ENCODE data around the gene GPR62. TPM values are rescaled to one million over a fixed set of nuclear protein-coding genes. Genes with fewer than 3 reads are reported as not detected.

Gene GPR62
- total and polyA plus RNA-seq, 9 of the 15 experiments (the other 6 are each of a cell fraction or from before 2014, with no cell fraction given) = not detected

- TF ChIP-seq, protein P1, sequence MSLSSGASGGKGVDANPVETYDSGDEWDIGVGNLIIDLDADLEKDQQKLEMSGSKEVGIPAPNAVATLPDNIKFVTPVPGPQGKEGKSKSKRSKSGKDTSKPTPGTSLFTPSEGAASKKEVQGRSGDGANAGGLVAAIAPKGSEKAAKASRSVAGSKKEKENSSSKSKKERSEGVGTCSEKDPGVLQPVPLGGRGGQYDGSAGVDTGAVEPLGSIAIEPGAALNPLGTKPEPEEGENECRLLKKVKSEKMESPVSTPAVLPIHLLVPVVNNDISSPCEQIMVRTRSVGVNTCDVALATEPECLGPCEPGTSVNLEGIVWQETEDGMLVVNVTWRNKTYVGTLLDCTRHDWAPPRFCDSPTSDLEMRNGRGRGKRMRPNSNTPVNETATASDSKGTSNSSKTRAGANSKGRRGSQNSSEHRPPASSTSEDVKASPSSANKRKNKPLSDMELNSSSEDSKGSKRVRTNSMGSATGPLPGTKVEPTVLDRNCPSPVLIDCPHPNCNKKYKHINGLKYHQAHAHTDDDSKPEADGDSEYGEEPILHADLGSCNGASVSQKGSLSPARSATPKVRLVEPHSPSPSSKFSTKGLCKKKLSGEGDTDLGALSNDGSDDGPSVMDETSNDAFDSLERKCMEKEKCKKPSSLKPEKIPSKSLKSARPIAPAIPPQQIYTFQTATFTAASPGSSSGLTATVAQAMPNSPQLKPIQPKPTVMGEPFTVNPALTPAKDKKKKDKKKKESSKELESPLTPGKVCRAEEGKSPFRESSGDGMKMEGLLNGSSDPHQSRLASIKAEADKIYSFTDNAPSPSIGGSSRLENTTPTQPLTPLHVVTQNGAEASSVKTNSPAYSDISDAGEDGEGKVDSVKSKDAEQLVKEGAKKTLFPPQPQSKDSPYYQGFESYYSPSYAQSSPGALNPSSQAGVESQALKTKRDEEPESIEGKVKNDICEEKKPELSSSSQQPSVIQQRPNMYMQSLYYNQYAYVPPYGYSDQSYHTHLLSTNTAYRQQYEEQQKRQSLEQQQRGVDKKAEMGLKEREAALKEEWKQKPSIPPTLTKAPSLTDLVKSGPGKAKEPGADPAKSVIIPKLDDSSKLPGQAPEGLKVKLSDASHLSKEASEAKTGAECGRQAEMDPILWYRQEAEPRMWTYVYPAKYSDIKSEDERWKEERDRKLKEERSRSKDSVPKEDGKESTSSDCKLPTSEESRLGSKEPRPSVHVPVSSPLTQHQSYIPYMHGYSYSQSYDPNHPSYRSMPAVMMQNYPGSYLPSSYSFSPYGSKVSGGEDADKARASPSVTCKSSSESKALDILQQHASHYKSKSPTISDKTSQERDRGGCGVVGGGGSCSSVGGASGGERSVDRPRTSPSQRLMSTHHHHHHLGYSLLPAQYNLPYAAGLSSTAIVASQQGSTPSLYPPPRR (CRISPR knock-in tag; IDR thresholded peaks at IDR 0.05; ENCODE audit: borderline replicate concordance) = peak; percentile 89
- TF ChIP-seq, protein P2, sequence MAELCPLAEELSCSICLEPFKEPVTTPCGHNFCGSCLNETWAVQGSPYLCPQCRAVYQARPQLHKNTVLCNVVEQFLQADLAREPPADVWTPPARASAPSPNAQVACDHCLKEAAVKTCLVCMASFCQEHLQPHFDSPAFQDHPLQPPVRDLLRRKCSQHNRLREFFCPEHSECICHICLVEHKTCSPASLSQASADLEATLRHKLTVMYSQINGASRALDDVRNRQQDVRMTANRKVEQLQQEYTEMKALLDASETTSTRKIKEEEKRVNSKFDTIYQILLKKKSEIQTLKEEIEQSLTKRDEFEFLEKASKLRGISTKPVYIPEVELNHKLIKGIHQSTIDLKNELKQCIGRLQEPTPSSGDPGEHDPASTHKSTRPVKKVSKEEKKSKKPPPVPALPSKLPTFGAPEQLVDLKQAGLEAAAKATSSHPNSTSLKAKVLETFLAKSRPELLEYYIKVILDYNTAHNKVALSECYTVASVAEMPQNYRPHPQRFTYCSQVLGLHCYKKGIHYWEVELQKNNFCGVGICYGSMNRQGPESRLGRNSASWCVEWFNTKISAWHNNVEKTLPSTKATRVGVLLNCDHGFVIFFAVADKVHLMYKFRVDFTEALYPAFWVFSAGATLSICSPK (IDR thresholded peaks at IDR 0.05; ENCODE audit: borderline replicate concordance) = peak; percentile 77; the same call in 1 of the 2 replicates
- TF ChIP-seq GTF2F1 (IDR thresholded peaks at IDR 0.05; ENCODE audit: low read depth, low read length) (peak; percentile 92), FOSL1 (tag; conservative IDR thresholded peaks at IDR 0.05) (no peak), NFIC (IDR thresholded peaks at IDR 0.05) (peak; percentile 42), ETV1 (tag; conservative IDR thresholded peaks at IDR 0.05; ENCODE audit: low read depth) (peak; percentile 96), CREB1 (IDR thresholded peaks at IDR 0.05) (peak; percentile 39), CREB1 (CRISPR knock-in tag; IDR thresholded peaks at IDR 0.05) (no peak), TAF7 (tag; IDR thresholded peaks at IDR 0.05) (peak; percentile 99), BRF1 (IDR thresholded peaks at IDR 0.05; ENCODE audit: borderline replicate concordance, extremely low read depth, insufficient read length) (no peak), ESRRA (IDR thresholded peaks at IDR 0.05; ENCODE audit: borderline replicate concordance, low read depth) (peak; percentile 65; the same call in 1 of the 2 replicates), ZBTB26 (CRISPR knock-in tag; IDR thresholded peaks at IDR 0.05) (peak; percentile 51; the same call in 1 of the 2 replicates), RBM22 (IDR thresholded peaks at IDR 0.05; ENCODE audit: low read depth, low read length, poor library complexity, severe bottlenecking) (peak; percentile 87)
- TF ChIP-seq, protein P3, sequence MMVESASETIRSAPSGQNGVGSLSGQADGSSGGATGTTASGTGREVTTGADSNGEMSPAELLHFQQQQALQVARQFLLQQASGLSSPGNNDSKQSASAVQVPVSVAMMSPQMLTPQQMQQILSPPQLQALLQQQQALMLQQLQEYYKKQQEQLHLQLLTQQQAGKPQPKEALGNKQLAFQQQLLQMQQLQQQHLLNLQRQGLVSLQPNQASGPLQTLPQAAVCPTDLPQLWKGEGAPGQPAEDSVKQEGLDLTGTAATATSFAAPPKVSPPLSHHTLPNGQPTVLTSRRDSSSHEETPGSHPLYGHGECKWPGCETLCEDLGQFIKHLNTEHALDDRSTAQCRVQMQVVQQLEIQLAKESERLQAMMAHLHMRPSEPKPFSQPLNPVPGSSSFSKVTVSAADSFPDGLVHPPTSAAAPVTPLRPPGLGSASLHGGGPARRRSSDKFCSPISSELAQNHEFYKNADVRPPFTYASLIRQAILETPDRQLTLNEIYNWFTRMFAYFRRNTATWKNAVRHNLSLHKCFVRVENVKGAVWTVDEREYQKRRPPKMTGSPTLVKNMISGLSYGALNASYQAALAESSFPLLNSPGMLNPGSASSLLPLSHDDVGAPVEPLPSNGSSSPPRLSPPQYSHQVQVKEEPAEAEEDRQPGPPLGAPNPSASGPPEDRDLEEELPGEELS (CRISPR knock-in tag; IDR thresholded peaks at IDR 0.05; ENCODE audit: borderline replicate concordance) = no peak
- TF ChIP-seq, protein P4, sequence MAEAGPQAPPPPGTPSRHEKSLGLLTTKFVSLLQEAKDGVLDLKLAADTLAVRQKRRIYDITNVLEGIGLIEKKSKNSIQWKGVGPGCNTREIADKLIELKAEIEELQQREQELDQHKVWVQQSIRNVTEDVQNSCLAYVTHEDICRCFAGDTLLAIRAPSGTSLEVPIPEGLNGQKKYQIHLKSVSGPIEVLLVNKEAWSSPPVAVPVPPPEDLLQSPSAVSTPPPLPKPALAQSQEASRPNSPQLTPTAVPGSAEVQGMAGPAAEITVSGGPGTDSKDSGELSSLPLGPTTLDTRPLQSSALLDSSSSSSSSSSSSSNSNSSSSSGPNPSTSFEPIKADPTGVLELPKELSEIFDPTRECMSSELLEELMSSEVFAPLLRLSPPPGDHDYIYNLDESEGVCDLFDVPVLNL (CRISPR knock-in tag; IDR thresholded peaks at IDR 0.05; ENCODE audit: low read depth) = no peak; the same call in 1 of the 2 replicates
These were observed 40.4 kb downstream of the GPR62 start, which contains the start of gene RPL29 (continued) for GRCh38 chr3:51995346-51996163.

Measured in K562 (cell line).